Muscle layer of colon (tissue), 2 donors: Measurements from ENCODE around the gene TMEM235.

Experiments used
- H3K27ac ChIP-seq: one replicate; pipeline ENCODE4 v1.7.0; 2013; ENCODE audit warnings: low read depth, mild to moderate bottlenecking, low read length, moderate library complexity
- H3K27me3 ChIP-seq, 2 donors: one replicate each; pipeline ENCODE4 v1.7.0; 2013; ENCODE audit warnings: low read length in 2 of 2, mild to moderate bottlenecking in 2 of 2; ENCODE audit not compliant: insufficient read depth in 2 of 2, control insufficient read depth in 1 of 2
- H3K36me3 ChIP-seq: one replicate; pipeline ENCODE4 v1.7.0; 2013; ENCODE audit warnings: mild to moderate bottlenecking, low read length; ENCODE audit not compliant: insufficient read depth
- H3K4me1 ChIP-seq: one replicate; pipeline ENCODE4 v1.7.0; 2013; ENCODE audit warnings: mild to moderate bottlenecking, low read length; ENCODE audit not compliant: insufficient read depth
- H3K4me3 ChIP-seq, 2 donors: one replicate each; pipeline ENCODE4 v1.7.0; 2013; ENCODE audit warnings: low read length in 2 of 2, low read depth in 1 of 2, mild to moderate bottlenecking in 1 of 2, moderate library complexity in 1 of 2
- H3K9ac ChIP-seq: one replicate; pipeline ENCODE4 v1.7.0; 2013; ENCODE audit warnings: low read length
- H3K9me3 ChIP-seq: one replicate; pipeline ENCODE4 v1.7.0; 2013; ENCODE audit warnings: mild to moderate bottlenecking, low read length
- donor health status: abdominal sarcoma.
- donor health status: Adenocarcinoma of cecum.

The TMEM235 gene

GRCh38 chr17:78230996-78231935 is at the start of gene TMEM235:
TSS of gene TMEM235 (plus strand) at chr17:78231631. CDS start at chr17:78232024, 393 bp downstream.
- Histone ChIP-seq H3K4me1 (no peaks in the 10 kb centered on the region), H3K27me3 (peaks cover 0 to 16% of the 10 kb centered on the region in 2 donors), H3K9ac (no peak within 1 kb of the TSS), H3K4me3 (no peak within 1 kb of the TSS), H3K9me3 (no peaks in the 10 kb centered on the region), H3K36me3 (no peaks in the 10 kb centered on the region), H3K27ac (no peak within 1 kb of the TSS)

DNA sequence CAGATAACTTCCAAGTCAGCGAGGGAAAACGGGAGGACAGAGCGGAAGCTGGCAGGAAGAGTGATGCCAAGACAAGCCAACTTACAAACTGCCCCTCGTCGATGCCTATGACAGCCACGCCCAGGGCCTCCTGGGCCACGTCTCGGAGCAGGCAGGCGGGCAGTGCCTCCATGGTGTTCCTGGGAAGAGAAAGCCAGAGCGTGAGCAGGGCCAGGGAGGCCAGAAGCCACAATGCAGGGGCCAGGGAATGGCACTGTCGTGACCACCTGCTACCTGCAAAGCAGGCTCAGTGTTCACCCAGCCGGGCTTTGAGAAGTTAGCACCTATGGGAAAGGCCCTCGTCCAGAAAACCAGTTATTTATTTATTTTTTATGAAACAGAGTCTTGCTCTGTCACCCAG is 48.9 kb upstream of the TMEM235 start:
- no peak overlapping the region for H3K4me3 ChIP-seq
- no peaks in the 10 kb centered on the region for H3K36me3 ChIP-seq
- no peaks in the 10 kb centered on the region for H3K27me3 ChIP-seq
- no peak overlapping the region for H3K9ac ChIP-seq
- H3K4me1 ChIP-seq = peaks cover 42% of the 10 kb centered on the region
- H3K27ac ChIP-seq = no peak overlapping the region
- no peaks in the 10 kb centered on the region for H3K9me3 ChIP-seq

GRCh38 chr17:78183916-78184315 is 47.5 kb upstream of the TMEM235 start:
- H3K4me3 ChIP-seq = no peak overlapping the region
- no peak overlapping the region for H3K9ac ChIP-seq
- no peak overlapping the region for H3K27ac ChIP-seq
- no peaks in the 10 kb centered on the region for H3K36me3 ChIP-seq
- H3K9me3 ChIP-seq = no peaks in the 10 kb centered on the region
- H3K27me3 ChIP-seq = no peaks in the 10 kb centered on the region
- peaks cover 42% of the 10 kb centered on the region for H3K4me1 ChIP-seq

- no peak overlapping the region for H3K9ac ChIP-seq
- no peaks in the 10 kb centered on the region for H3K27me3 ChIP-seq
- H3K4me1 ChIP-seq = peaks cover 39% of the 10 kb centered on the region
- H3K4me3 ChIP-seq = no peak overlapping the region
- H3K36me3 ChIP-seq = no peaks in the 10 kb centered on the region
- no peak overlapping the region for H3K27ac ChIP-seq
- no peaks in the 10 kb centered on the region for H3K9me3 ChIP-seq
These were observed 47.1 kb upstream of the TMEM235 start for GRCh38 chr17:78184351-78184750.

DNA sequence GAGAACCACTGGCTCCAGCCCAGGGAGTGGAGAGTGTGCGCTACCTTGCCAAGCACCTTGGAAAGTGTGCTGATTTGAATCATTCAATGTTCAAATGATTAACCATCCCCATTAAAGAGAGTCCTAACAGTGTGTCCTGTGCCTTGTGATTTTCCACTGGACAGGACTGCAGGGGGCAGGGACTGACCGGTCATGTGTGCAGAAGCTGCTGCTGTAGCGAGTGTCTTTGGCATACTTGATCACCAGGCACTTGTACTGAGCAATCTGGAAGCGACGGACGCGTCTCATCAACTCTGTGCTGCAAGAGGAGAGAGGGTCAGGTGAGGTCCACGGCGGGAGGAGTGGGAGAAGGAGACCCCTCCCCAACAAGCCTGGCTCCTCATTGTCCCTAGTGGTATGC is 46.6 kb upstream of the TMEM235 start:
- peaks cover 34% of the 10 kb centered on the region for H3K4me1 ChIP-seq
- H3K4me3 ChIP-seq = peak overlapping the region in 1 of 2 donors; percentile 16
- no peak overlapping the region for H3K27ac ChIP-seq

DNA sequence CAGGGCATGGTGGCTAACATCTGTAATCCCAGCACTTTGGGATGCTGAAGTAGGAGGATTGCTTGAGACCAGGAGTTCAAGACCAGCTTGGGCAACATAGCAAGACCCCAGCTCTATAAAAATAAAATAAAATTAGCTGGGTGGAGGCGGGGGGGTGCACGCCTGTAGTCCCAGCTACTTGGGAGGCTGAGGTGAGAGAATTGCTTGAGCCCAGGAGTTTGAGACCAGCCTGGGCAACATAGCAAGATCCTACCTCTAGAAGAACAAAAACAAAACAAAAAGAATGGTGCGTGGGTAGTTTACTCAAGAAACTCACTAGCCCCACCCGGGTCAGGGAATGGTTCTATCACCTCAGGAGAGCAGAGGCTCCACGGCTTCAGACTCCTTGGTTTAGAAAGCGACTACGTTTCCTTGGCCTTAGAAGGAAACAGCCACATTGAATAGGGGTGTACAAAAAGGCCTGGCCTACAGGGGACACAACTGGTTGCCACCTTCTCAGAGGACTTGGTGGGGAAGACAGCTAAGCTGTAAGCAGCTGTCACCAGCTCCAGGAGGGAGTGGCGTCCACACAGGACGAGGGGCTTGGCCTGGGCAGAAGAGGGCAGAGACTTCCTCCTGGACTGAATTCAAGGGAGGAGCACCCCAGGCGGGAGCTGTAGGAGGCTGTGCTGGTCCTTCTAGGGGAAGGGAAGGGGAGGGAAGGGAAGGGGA is 45.3 kb upstream of the TMEM235 start:
- Histone ChIP-seq H3K4me1 (peaks cover 23% of the 10 kb centered on the region), H3K27me3 (no peaks in the 10 kb centered on the region), H3K27ac (no peak overlapping the region), H3K9me3 (no peaks in the 10 kb centered on the region), H3K9ac (no peak overlapping the region), H3K4me3 (no peak overlapping the region), H3K36me3 (no peaks in the 10 kb centered on the region)

More for the DNA sequence above, 46.6 kb upstream of the TMEM235 start:
- H3K9ac ChIP-seq = no peak overlapping the region
- H3K36me3 ChIP-seq = no peaks in the 10 kb centered on the region
- no peaks in the 10 kb centered on the region for H3K9me3 ChIP-seq
- H3K27me3 ChIP-seq = no peaks in the 10 kb centered on the region

DNA sequence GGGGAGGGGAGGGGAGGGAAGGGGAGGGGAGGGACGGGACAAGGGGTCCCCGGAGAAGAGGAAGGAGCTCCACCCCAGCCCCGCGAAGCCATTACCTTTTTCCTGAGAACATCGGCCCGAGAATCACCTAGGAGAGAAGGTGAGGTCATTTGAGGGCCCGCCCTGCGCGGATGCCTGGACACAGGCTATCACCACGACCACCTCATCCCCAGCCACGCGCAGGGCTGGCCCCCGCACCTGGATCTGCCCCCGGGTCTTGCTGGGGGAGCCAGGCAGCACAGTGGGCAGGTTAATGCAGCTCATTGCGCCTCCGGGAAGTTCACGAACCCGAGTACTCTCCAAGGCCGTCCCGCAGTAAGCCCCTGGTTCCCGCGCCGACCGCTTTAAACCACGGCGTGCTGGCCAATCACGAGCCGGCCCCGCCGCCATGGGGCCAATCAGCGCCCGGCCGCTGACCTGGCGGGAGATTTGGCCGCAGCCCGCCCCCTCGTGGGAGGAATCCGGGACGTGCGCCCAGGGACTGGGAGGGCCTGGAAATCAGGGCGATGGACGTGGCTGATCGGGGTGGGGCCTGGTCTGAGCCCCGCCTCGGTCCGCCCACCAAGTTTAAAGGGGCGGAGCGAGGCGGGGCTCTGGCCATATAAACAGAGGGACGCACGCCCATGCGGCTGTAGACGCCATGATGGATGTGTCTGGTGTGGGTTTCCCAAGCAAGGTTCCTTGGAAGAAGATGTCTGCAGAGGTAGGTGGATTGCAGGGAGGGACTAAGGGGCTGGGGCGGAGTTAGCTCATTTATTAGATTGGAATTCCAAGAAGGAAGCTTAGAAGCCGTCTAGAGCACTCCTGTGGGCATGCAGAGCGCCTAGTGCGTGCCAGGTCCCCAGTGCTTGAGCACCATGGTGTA is 44.5 kb upstream of the TMEM235 start, which contains the start of the genes AFMID and TK1:
AFMID (plus strand) TSS at position 671 of the 904 bp plus-strand sequence; CDS start at position 680, 9 bp downstream.
TK1 (minus strand) TSS at position 361 of the 904 bp plus-strand sequence; CDS start at position 303, 58 bp downstream.
- peak within 1 kb of the TSS; percentile 57 to 66 for H3K4me3 ChIP-seq
- peaks cover 23% of the 10 kb centered on the region for H3K4me1 ChIP-seq
- no peak within 1 kb of the TSS for H3K27ac ChIP-seq
- no peaks in the 10 kb centered on the region for H3K27me3 ChIP-seq
- no peaks in the 10 kb centered on the region for H3K36me3 ChIP-seq
- no peaks in the 10 kb centered on the region for H3K9me3 ChIP-seq
- no peak within 1 kb of the TSS for H3K9ac ChIP-seq

DNA sequence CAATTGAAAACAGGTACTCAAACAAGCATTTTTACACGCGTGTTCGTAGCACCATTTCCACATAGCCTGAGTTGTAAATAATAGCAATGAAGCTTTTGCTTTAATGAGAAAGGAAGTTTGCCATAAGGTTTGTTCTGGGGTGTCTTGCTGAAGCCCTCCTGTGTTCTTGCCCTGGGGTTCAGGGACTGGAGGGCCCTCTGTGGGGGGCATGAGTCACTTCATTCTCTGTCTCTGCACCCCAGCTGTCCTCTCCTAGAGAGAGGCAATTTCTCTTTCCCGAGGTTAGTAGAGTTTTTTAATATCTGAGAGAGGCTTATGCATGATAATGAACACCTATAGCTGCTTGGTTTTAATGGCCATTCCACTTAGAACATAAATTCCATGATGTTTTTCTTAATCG is 34.7 kb upstream of the TMEM235 start:
- H3K4me1 ChIP-seq = no peaks in the 10 kb centered on the region
- H3K27me3 ChIP-seq = no peaks in the 10 kb centered on the region
- no peak overlapping the region for H3K9ac ChIP-seq
- no peaks in the 10 kb centered on the region for H3K9me3 ChIP-seq
- no peaks in the 10 kb centered on the region for H3K36me3 ChIP-seq
- no peak overlapping the region for H3K4me3 ChIP-seq
- no peak overlapping the region for H3K27ac ChIP-seq

GRCh38 chr17:78197147-78197832 is 34.1 kb upstream of the TMEM235 start:
- Histone ChIP-seq H3K27ac (no peak overlapping the region), H3K9ac (no peak overlapping the region), H3K36me3 (no peaks in the 10 kb centered on the region), H3K4me3 (no peak overlapping the region), H3K27me3 (no peaks in the 10 kb centered on the region), H3K4me1 (no peaks in the 10 kb centered on the region), H3K9me3 (no peaks in the 10 kb centered on the region)

DNA sequence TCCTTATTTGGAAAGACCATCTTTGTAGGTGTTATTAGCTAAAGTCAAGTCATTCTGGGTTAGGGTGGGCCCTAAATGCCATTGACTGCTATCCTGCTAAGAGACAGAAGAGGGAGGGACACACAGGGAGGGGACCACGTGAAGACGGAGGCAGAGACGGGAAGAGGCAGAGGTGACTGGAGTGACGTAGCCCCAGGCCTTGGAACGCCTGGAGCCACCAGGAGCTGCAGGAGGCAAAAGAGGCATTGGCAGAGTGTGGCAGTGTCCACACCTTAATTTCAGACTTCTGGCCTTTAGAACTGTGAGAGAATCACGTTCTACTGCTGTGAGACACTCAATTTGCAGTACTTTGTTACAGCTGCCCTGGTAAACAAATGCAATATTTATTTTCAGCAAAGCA is 31.0 kb upstream of the TMEM235 start:
- H3K27ac ChIP-seq = no peak overlapping the region
- H3K9me3 ChIP-seq = no peaks in the 10 kb centered on the region
- no peaks in the 10 kb centered on the region for H3K4me1 ChIP-seq
- no peak overlapping the region for H3K9ac ChIP-seq
- no peak overlapping the region for H3K4me3 ChIP-seq
- no peaks in the 10 kb centered on the region for H3K27me3 ChIP-seq
- no peaks in the 10 kb centered on the region for H3K36me3 ChIP-seq
